IPS DF 4.7 (cell line): ENCODE results near the gene GAL3ST2.
"Not testable (repeated sequence)": the region's sequence is repeated elsewhere in the genome, so short reads cannot be mapped to it uniquely, and the experiment has no call there.

Experiments
- DNase-seq: peaks from one replicate; pipeline ENCODE4 v3.0.0-alpha.2; 2013; ENCODE audit warnings: low spot score; ENCODE audit errors: extremely low read depth

GAL3ST2 gene

GRCh38 chr2:241791385-241791784 is 14.8 kb downstream of the GAL3ST2 start:
- not testable (repeated sequence) for DNase-seq

GRCh38 chr2:241793385-241793784 is 16.8 kb downstream of the GAL3ST2 start:
- DNase-seq: no peak

- DNase-seq: no peak
Measured at GRCh38 chr2:241794250-241794823, 17.7 kb downstream of the GAL3ST2 start.

- no peak for DNase-seq
Measured at GRCh38 chr2:241795021-241795999, 18.7 kb downstream of the GAL3ST2 start.

GRCh38 chr2:241796209-241796608 is 19.6 kb downstream of the GAL3ST2 start:
- DNase-seq: no peak

GRCh38 chr2:241796610-241797138 is 20.1 kb downstream of the GAL3ST2 start:
- DNase-seq: no peak

GRCh38 chr2:241797441-241798080 is 20.9 kb downstream of the GAL3ST2 start:
- no peak for DNase-seq

GRCh38 chr2:241798081-241798630 is 21.5 kb downstream of the GAL3ST2 start:
- no peak for DNase-seq

- DNase-seq: no peak
Measured at GRCh38 chr2:241798631-241799521, 22.3 kb downstream of the GAL3ST2 start.

- DNase-seq: no peak
Measured at GRCh38 chr2:241799522-241800197, 23.0 kb downstream of the GAL3ST2 start.

- not testable (repeated sequence) for DNase-seq
Measured at GRCh38 chr2:241800198-241800903, 23.7 kb downstream of the GAL3ST2 start.

- no peak for DNase-seq
Measured at GRCh38 chr2:241801611-241802420, 25.2 kb downstream of the GAL3ST2 start.

GRCh38 chr2:241802421-241803318 is 26.0 kb downstream of the GAL3ST2 start:
- DNase-seq: no peak

- DNase-seq: no peak
Measured at GRCh38 chr2:241803387-241804325, 27.0 kb downstream of the GAL3ST2 start.

- DNase-seq: no peak
Measured at GRCh38 chr2:241804326-241805229, 28.0 kb downstream of the GAL3ST2 start.
